Activated CD4-positive, alpha-beta memory T cell treated with anti-CD3 and anti-CD28 coated beads, Interleukin-2, amount 10 ng/mL, durations not matched to agents 7 days and 5 days (primary cell): ENCODE measurements around the gene MAN1B1. TPM values are rescaled to one million over a fixed set of nuclear protein-coding genes. Genes with fewer than 3 reads are reported as not detected.
A peak's percentile ranks its signal among the peaks of the same experiment; 100 is the strongest.

Source experiments
- CTCF ChIA-PET: fragments of 350-600 bp; sonication (Branson Sonifier 250); formaldehyde crosslinking; loops from one replicate; lab custom pipeline; 2021; ENCODE audit warnings: antibody characterized with exemption, inconsistent platforms; lab: Charles Lee
- POLR2A ChIA-PET: fragments of 350-600 bp; sonication (Branson Sonifier 250); formaldehyde crosslinking; loops from one replicate; lab custom pipeline; 2021; ENCODE audit warnings: antibody characterized with exemption; lab: Charles Lee
- DNase-seq: peaks from one replicate; pipeline ENCODE4 v3.0.0-alpha.2; 2020
- H3K27ac Mint-ChIP-seq: one replicate; pipeline ENCODE4 v1.8.0; 2021; ENCODE audit warnings: mild to moderate bottlenecking, mixed read lengths
- H3K27me3 Mint-ChIP-seq: one replicate; pipeline ENCODE4 v1.8.0; 2021; ENCODE audit warnings: mixed read lengths
- H3K36me3 Mint-ChIP-seq: one replicate; pipeline ENCODE4 v1.8.0; 2021; ENCODE audit warnings: low read depth, mixed read lengths
- H3K4me1 Mint-ChIP-seq: one replicate; pipeline ENCODE4 v1.8.0; 2021; ENCODE audit warnings: mixed read lengths
- H3K4me3 Mint-ChIP-seq: one replicate; pipeline ENCODE4 v1.8.0; 2021; ENCODE audit warnings: mild to moderate bottlenecking, mixed read lengths
- H3K9me3 Mint-ChIP-seq: one replicate; pipeline ENCODE4 v1.8.0; 2021; ENCODE audit warnings: mixed read lengths
- total RNA-seq, 2 experiments: library from RNA; stranded (reverse); gene quantifications; one replicate each; pipeline ENCODE4 v1.2.3, GENCODE V29; 2021

The MAN1B1 gene
- total RNA-seq, 2 experiments from 2014 or later: 51.4 to 51.9 TPM

DNA sequence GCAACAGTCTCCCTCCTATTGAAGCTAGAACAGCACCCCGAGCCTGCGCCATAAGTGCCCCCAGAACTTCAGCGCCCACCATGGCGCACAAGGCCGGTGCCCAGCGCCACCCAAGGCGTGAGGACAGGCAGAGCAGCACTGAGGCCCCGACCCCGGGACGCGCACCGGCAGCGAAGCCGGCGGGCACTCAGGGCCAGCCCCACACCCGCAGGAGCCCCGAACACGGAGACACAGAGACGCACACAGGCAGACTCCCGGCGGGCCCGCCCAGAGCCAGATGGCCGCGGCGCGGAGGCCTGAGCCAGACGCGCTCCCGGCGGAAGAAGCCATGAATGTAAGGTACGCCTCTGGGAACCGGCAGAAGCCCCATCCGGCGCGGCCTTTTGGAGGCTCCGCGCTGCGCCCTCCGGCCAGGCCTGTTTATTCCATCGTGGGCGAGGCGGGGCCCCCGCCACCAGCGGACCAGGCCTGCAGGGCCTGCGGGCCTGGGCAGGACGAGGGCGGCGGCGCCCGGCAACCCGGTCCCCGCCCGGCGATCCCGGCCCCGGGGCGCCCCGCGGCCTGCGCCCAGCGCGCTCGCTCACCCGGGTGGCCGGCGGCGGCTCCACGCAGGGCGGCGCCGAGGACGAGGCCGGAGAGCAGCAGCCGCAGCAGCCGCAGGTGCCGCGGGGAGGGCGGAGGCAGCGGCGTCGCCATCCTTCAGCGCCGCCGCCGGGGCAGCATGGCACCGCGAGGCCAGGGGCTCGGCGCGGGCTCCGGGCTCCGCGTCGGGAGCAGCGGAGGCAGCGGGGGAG is 41.3 kb upstream of the MAN1B1 start:
- H3K4me3 Mint-ChIP-seq: peak overlapping the region; percentile 76
- ChIA-PET CTCF (interaction anchor here (0.6 to 2.5 kb wide), 9 partner anchors 10 to 80 kb away, joined by 3 to 69 read pairs (median 13); partner anchors contain the start of genes ABCA2, MAN1B1 and SAPCD2), POLR2A (interaction anchor here (1.3 to 2.2 kb wide), 4 partner anchors 10 to 22 kb away, joined by 4 to 12 read pairs (median 7); no protein-coding TSS in a partner anchor)
- no peaks in the 10 kb centered on the region for H3K9me3 Mint-ChIP-seq
- peaks cover 31% of the 10 kb centered on the region for H3K27me3 Mint-ChIP-seq
- H3K4me1 Mint-ChIP-seq: peaks cover 29% of the 10 kb centered on the region
- DNase-seq: no peak
- H3K27ac Mint-ChIP-seq: peak overlapping the region; percentile 65
- H3K36me3 Mint-ChIP-seq: no peaks in the 10 kb centered on the region

DNA sequence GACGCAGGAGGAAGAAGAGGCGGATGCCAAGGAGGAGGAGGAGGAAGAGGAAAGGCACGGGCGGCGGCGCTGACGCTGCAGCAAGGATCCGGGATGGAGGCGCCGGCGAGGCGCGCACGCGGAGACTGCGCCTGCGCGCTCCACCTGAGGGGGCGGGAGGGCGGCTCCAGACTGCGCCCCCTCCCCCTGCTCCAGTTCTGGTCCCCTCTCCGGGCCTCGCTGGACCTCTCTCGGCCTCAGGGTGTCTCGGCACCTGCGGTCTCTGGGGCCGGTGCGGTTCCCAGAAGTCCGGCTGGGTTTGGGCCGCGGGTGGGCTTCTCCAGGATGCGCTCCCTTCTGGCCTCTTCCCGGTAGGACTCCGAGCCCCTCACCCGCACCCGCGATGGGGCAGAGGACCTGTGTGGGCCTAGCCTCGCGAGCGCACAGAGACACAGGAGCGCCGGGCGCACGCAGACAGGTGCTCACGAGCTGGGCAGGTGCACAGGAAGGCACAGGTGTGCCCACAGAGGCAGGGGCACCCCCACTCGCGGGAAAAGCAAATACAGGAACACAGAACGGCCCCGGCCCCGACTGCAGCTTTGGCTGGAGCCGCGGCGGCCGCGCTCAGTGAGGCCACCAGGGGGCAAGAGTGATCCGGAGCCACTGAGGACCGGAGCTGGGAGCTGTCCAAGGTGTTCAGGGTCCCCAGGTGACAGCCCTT is 40.5 kb upstream of the MAN1B1 start, which contains the start of gene NPDC1:
TSS of gene NPDC1 (minus strand) at position 90 of the 700 bp plus-strand sequence. CDS start 188 bp downstream, outside the sequence.
- Mint-ChIP-seq H3K27me3 (peaks cover 33% of the 10 kb centered on the region), H3K4me1 (peaks cover 29% of the 10 kb centered on the region), H3K4me3 (peak within 1 kb of the TSS; percentile 76), H3K36me3 (no peaks in the 10 kb centered on the region), H3K9me3 (no peaks in the 10 kb centered on the region), H3K27ac (peak within 1 kb of the TSS; percentile 65)
- CTCF ChIA-PET: interaction anchor here (0.7 to 1.9 kb wide), 35 partner anchors 9 to 582 kb away, joined by 3 to 69 read pairs (median 5); partner anchors contain the start of genes AJM1, MAN1B1, PAXX and RNF208
- POLR2A ChIA-PET: interaction anchor here (0.9 to 1.4 kb wide), 7 partner anchors 11 to 25 kb away, joined by 3 to 7 read pairs (median 4); partner anchors contain the start of gene SAPCD2
- peak; percentile 86 for DNase-seq

DNA sequence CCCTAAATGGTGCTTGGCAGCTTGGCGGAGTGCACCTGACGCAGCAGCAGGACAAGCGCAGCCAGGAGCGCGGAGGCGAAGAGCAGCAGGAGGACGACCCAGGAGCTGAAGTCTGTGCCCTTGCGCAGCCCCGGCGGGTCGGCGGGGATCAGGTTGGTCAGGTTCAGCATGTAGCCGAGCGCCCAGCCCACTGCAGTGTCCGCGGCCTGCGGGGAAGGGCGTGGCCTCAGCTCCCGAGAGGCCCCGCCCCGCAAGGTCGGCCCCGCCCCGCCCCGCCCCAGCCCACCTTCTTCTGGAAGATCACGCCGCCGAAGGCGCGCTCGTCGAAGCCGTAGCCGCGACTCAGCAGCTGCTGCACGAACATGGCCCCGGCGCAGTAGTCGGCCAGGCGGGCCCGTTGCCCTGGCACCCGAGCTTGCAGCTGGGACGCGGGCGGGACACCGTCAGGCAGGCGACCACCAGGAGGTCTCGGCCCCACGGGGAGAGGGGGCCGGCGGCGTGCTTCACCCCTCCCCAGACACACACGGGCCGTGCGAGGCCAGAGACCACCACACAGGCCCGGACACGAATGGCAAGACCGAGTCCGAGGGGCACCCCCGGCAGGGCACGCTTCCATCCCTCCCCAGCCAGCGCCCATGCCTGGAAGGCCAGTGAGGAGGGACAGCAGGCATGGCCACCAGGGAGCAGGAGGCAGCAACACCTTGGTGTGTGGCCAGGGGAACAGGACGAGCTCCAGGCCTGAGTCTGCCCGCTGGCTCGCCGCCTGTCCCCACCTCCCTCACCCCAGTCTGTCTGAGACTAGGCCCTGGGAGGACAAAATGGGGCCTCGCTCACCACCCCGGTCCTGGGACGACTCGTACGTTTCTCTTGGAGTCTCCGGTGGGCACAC is 37.9 kb upstream of the MAN1B1 start:
- Mint-ChIP-seq H3K27me3 (peaks cover 42% of the 10 kb centered on the region), H3K4me1 (peaks cover 23% of the 10 kb centered on the region), H3K4me3 (no peak overlapping the region), H3K27ac (no peak overlapping the region), H3K36me3 (no peaks in the 10 kb centered on the region), H3K9me3 (no peaks in the 10 kb centered on the region)
- ChIA-PET CTCF (interaction anchor here (1.7 to 2.2 kb wide), 3 partner anchors 14 to 19 kb away, joined by 7 to 11 read pairs (median 7); no protein-coding TSS in a partner anchor), POLR2A (interaction anchor here (1.2 kb wide), 1 partner anchor 14 kb away, joined by 3 read pairs; no protein-coding TSS in a partner anchor)
- DNase-seq: no peak

GRCh38 chr9:137049544-137050449 is 37.0 kb upstream of the MAN1B1 start:
- no peak overlapping the region for H3K27ac Mint-ChIP-seq
- CTCF ChIA-PET: interaction anchor here (1.7 to 2.2 kb wide), 3 partner anchors 14 to 18 kb away, joined by 7 to 11 read pairs (median 7); no protein-coding TSS in a partner anchor
- H3K27me3 Mint-ChIP-seq: peaks cover 44% of the 10 kb centered on the region
- DNase-seq: peak; percentile 75
- no peaks in the 10 kb centered on the region for H3K36me3 Mint-ChIP-seq
- H3K4me1 Mint-ChIP-seq: peaks cover 14% of the 10 kb centered on the region
- POLR2A ChIA-PET: interaction anchor here (1.2 kb wide), 1 partner anchor 14 kb away, joined by 3 read pairs; no protein-coding TSS in a partner anchor
- H3K9me3 Mint-ChIP-seq: no peaks in the 10 kb centered on the region
- H3K4me3 Mint-ChIP-seq: no peak overlapping the region

DNA sequence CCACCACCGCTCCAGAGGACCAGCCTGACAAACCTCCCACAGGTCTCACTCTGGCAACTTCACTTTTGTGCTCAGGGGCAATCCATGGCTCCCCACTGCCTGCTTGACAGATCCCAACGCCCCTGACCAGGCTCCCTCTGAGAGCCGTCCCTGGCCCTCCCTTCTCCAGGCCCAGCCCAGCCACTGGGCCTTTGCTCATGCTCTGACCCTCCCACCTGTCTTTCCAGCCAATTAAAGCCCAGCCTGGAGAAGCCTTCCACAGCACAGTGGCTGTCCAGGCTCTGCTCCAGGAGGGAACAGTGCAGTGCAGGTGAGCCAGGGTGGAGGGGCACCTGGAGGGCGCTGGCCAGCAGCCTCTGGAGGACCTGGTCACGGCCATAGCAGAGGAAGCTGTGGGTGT is 36.2 kb upstream of the MAN1B1 start:
- Mint-ChIP-seq H3K36me3 (no peaks in the 10 kb centered on the region), H3K4me3 (no peak overlapping the region), H3K4me1 (peaks cover 10% of the 10 kb centered on the region), H3K27me3 (peaks cover 40% of the 10 kb centered on the region), H3K9me3 (no peaks in the 10 kb centered on the region), H3K27ac (no peak overlapping the region)
- no peak for DNase-seq
- ChIA-PET CTCF (interaction anchor here (2.0 kb wide), 1 partner anchor 13 kb away, joined by 7 read pairs; no protein-coding TSS in a partner anchor), POLR2A (no interaction called here)

GRCh38 chr9:137051145-137051724 is 35.5 kb upstream of the MAN1B1 start:
- POLR2A ChIA-PET: no interaction called here
- CTCF ChIA-PET: interaction anchor here (0.6 to 2.3 kb wide), 2 partner anchors 16 to 19 kb away, joined by 3 to 9 read pairs; partner anchors contain the start of gene SAPCD2
- no peak overlapping the region for H3K4me3 Mint-ChIP-seq
- DNase-seq: no peak
- peaks cover 10% of the 10 kb centered on the region for H3K4me1 Mint-ChIP-seq
- H3K27ac Mint-ChIP-seq: no peak overlapping the region
- no peaks in the 10 kb centered on the region for H3K9me3 Mint-ChIP-seq
- peaks cover 40% of the 10 kb centered on the region for H3K27me3 Mint-ChIP-seq
- no peaks in the 10 kb centered on the region for H3K36me3 Mint-ChIP-seq

DNA sequence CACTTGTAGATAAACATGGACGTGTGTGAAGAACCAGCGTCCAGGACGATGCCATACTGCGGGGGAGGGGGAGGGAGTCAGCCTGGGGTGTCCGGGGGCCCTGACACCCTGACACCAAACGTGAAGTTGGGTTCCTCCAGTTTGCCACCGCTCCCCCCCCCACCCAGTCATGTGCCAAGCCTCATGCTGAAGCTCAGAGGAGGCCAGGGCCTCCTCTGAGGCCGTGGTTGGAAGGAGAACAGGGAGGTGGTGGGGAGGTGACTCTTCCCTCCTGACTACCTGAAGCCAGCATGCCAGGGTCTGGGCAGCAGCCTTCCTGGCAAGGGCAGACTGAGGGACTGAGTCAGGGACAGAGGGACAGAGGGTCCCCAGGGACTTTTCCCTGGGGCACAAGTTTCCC is 34.5 kb upstream of the MAN1B1 start:
- POLR2A ChIA-PET: interaction anchor here (0.9 kb wide), 1 partner anchor 19 kb away, joined by 3 read pairs; no protein-coding TSS in a partner anchor

GRCh38 chr9:137052998-137053943 is 33.5 kb upstream of the MAN1B1 start:
- POLR2A ChIA-PET: interaction anchor here (0.9 kb wide), 1 partner anchor 18 kb away, joined by 3 read pairs; no protein-coding TSS in a partner anchor
- Mint-ChIP-seq H3K4me3 (no peak overlapping the region), H3K27me3 (peaks cover 27% of the 10 kb centered on the region)

More for the DNA sequence above, 34.5 kb upstream of the MAN1B1 start:
- H3K4me1 Mint-ChIP-seq: peaks cover 6% of the 10 kb centered on the region
- H3K27ac Mint-ChIP-seq: no peak overlapping the region
- peaks cover 33% of the 10 kb centered on the region for H3K27me3 Mint-ChIP-seq
- no peaks in the 10 kb centered on the region for H3K36me3 Mint-ChIP-seq
- CTCF ChIA-PET: interaction anchor here (1.1 to 2.3 kb wide), 2 partner anchors 15 to 185 kb away, joined by 4 to 9 read pairs; no protein-coding TSS in a partner anchor
- no peak overlapping the region for H3K4me3 Mint-ChIP-seq
- no peaks in the 10 kb centered on the region for H3K9me3 Mint-ChIP-seq
- DNase-seq: no peak

GRCh38 chr9:137053944-137054931 is 32.5 kb upstream of the MAN1B1 start, which contains the start of gene ENTPD2:
TSS of gene ENTPD2 (minus strand) at chr9:137054061. CDS start at chr9:137053997, 64 bp downstream.
- H3K27me3 Mint-ChIP-seq: peaks cover 27% of the 10 kb centered on the region
- H3K4me1 Mint-ChIP-seq: peaks cover 6% of the 10 kb centered on the region
- CTCF ChIA-PET: interaction anchor here (1.9 to 2.1 kb wide), 2 partner anchors 8 to 13 kb away, joined by 10 to 12 read pairs; partner anchors contain the start of gene NPDC1
- POLR2A ChIA-PET: interaction anchor here (1.1 to 1.6 kb wide), 2 partner anchors 15 to 23 kb away, joined by 4 to 5 read pairs; partner anchors contain the start of gene UAP1L1
- no peaks in the 10 kb centered on the region for H3K9me3 Mint-ChIP-seq
- peak; percentile 55 for DNase-seq
- H3K36me3 Mint-ChIP-seq: no peaks in the 10 kb centered on the region
- H3K4me3 Mint-ChIP-seq: no peak within 1 kb of the TSS
- H3K27ac Mint-ChIP-seq: no peak within 1 kb of the TSS

More at GRCh38 chr9:137052998-137053943, 33.5 kb upstream of the MAN1B1 start:
- peaks cover 6% of the 10 kb centered on the region for H3K4me1 Mint-ChIP-seq
- no peak for DNase-seq
- H3K36me3 Mint-ChIP-seq: no peaks in the 10 kb centered on the region
- CTCF ChIA-PET: interaction anchor here (1.1 to 2.3 kb wide), 2 partner anchors 14 to 184 kb away, joined by 4 to 9 read pairs; no protein-coding TSS in a partner anchor
- no peak overlapping the region for H3K27ac Mint-ChIP-seq
- no peaks in the 10 kb centered on the region for H3K9me3 Mint-ChIP-seq
